ENCODE results near the gene COX7A2. TPM values are rescaled to one million over a fixed set of nuclear protein-coding genes. Genes with fewer than 3 reads are reported as not detected.

Gene COX7A2
- total and polyA plus RNA-seq, 2 of the 13 experiments (the other 11 are each of a cell fraction or from before 2014, with no cell fraction given): 407 to 556 TPM

GRCh38 chr6:75279418-75279817 lies 35.8 kb upstream of the COX7A2 start:
- intact Hi-C loops (cut with micrococcal nuclease; ENCODE audit: unreplicated experiment) (no loop called here), in situ Hi-C loops (cut with HindIII; ENCODE audit: extremely low pct_ligation_motif_present, low pct_unique_long_range_greater_than_20kb) (no loop called here)
- Histone ChIP-seq H3K36me3 (replicated peaks in 1 of 2; ENCODE audit: control insufficient read depth in 1 of 2, insufficient read depth in 2 of 2, low read length in 2 of 2) (peaks cover 0 to 3% of the 10 kb centered on the region in 2 experiments; a peak in 2 of 5 replicates), H3K9me3 (ENCODE audit: low read length) (no peaks in the 10 kb centered on the region), H3K27me3 (ENCODE audit: control insufficient read depth in 1 of 2, insufficient read depth in 2 of 2, low read length in 2 of 2) (no peaks in the 10 kb centered on the region; a peak in 1 of 5 replicates), H2AFZ (ENCODE audit: low read length) (no peak overlapping the region), H3K4me3 (replicated peaks in 1 of 3; ENCODE audit: insufficient read depth in 1 of 3, low read depth in 2 of 3, low read length in 3 of 3) (no peak overlapping the region), H4K20me1 (ENCODE audit: insufficient read depth, low read length) (peaks cover 15% of the 10 kb centered on the region), H3K79me2 (ENCODE audit: insufficient read depth, low read length) (peaks cover 97% of the 10 kb centered on the region), H3K4me2 (ENCODE audit: low read depth, low read length) (no peak overlapping the region), H3K27ac (ENCODE audit: extremely low read length, insufficient read depth, low read length) (no peak overlapping the region), H3K9ac (ENCODE audit: insufficient read depth, low read depth, low read length) (no peak overlapping the region), H3K4me1 (ENCODE audit: insufficient read depth, low read length) (peaks cover 42% of the 10 kb centered on the region)
- no TSS peak for BruUV-seq (replicated peaks)
- TF ChIP-seq HDAC2 (CRISPR knock-in tag; IDR thresholded peaks at IDR 0.05) (no peak), E2F5 (CRISPR knock-in tag; conservative IDR thresholded peaks at IDR 0.05) (no peak), PLSCR1 (CRISPR knock-in tag; IDR thresholded peaks at IDR 0.05; ENCODE audit: borderline replicate concordance) (no peak), ZNF335 (CRISPR knock-in tag; IDR thresholded peaks at IDR 0.05) (no peak), ZNF256 (CRISPR knock-in tag; conservative IDR thresholded peaks at IDR 0.05) (no peak), AHDC1 (CRISPR knock-in tag; IDR thresholded peaks at IDR 0.05; ENCODE audit: borderline replicate concordance) (no peak), MXD3 (CRISPR knock-in tag; IDR thresholded peaks at IDR 0.05) (no peak), ZBTB7A (CRISPR knock-in tag; IDR thresholded peaks at IDR 0.05) (no peak), ZKSCAN5 (CRISPR knock-in tag; IDR thresholded peaks at IDR 0.05) (no peak), YEATS2 (CRISPR knock-in tag; IDR thresholded peaks at IDR 0.05; ENCODE audit: borderline replicate concordance) (no peak), GMEB2 (CRISPR knock-in tag; IDR thresholded peaks at IDR 0.05; ENCODE audit: low read depth) (no peak)
- DNase-seq (ENCODE audit: low spot score) (no peak), FAIRE-seq (no peak), ATAC-seq (no peak)
- 93% methylated on average over 2 of the region's 2 CpGs for WGBS (ENCODE audit: low lambda C conversion rate)
- ChIA-PET POLR2A (interaction anchor here (1.5 kb wide), 1 partner anchor 322 kb away, joined by 3 read pairs; the partner anchor contains the start of gene SENP6), CTCF (ENCODE audit: low intra/inter-chr PET ratio, low total read pairs) (no interaction called here)

All from HepG2 (cell line).